EL (cell line): ENCODE measurements around the gene WNT6.
A peak's percentile ranks its signal among the peaks of the same experiment; 100 is the strongest.
"Not testable (repeated sequence)": the region's sequence is repeated elsewhere in the genome, so short reads cannot be mapped to it uniquely, and the experiment has no call there.

ENCODE experiments used
- DNase-seq: peaks from one replicate; pipeline ENCODE4 v3.0.0-alpha.2; 2016

Gene WNT6

DNA sequence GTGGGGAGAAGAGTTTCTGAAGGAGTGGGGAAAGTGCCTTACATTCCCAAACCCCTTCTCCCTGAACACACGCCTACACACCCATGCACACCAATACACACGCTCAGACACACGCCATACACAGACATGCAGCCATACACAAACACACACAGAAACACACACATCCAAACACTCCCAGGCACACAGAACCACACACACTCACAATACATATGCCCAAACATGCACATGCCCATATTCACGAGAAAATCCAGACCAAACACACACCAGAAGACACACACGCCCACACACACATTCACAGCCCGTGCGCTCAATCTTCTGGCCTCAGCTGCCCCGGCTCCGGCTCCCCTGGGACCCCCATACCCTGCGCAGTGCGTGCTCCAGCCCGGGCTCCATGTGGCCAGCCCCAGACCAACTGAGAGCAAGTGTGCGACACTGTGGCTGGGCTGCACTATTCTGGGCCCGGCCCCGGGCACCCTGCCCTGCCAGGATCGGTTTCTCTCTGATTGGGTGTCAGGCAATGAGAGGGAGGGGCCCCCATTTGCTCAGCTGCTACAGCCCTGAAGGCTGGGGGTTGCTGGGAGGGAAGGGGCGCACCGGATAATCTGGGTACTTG is 28.1 kb upstream of the WNT6 start, which contains the start of gene PRKAG3:
TSS of gene PRKAG3 (minus strand) at position 426 of the 613 bp plus-strand sequence.
- no peak for DNase-seq

DNA sequence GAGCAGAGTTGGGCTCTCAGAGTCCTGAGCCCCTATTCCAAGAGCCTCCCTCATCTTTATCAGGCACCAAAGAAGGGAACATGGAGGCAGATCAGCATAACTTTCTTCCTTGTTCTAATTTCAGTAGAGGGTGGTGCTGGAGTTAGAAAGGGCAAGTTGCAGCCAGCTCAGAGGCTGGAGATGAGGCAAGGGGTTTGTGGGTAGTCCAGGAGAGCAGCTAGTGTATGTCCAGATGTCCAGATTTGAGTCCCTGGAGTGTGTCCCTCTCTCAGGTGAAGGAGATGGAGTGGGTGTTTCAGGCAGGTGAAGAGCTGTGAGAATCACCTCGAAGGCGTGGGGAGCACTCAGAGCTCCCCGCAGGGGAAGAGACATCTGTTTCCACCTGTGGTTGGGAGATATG is 27.5 kb upstream of the WNT6 start:
- DNase-seq = no peak

DNA sequence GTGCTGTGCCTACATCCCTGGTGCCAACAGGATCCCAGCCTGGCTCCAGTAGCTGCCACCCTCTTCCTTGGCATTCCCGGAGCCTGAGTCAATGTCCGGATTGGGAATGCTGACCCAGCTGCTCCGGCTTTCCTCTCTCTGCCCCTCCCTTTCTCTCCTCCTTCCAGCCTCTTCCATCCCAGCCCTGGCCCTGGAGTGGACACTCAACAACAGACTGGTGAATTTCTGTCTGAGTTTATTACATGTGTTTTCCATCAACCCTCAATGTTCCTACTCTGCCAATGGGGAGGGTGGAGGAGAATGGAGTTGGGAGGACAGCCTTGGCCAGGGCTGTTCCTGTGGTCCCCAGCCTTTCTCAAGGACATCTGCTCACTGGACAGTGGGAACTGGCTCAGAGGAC is 27.1 kb upstream of the WNT6 start:
- DNase-seq = peak; percentile 71

DNA sequence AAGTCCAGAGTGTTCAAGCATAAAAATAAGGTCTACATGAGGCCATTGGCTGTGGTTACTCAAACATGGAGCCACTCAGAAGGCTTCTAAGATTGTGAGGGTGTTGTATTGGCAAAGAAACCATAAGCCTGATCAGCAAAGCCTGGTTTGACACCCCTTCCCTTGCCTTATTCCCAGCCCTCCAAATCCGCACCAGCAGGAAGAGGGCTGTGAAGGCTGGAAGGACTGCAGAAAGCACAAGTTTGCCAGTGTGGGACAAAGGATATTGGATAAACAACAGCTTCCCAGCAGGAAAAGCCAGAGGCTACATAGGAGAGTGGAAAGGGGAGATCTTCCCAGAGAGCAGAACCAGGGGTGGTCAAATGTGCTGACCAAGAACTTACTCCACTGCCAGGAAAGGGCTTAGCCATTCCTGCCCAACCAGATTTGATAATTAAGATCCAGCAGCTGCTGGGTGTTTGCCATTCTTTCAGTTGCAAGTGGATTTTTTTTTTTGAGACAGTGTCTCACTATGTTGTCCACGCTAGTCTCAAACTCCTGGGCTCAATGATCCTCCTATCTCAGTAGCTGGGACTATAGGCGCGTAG is 26.5 kb upstream of the WNT6 start:
- DNase-seq = no peak

DNA sequence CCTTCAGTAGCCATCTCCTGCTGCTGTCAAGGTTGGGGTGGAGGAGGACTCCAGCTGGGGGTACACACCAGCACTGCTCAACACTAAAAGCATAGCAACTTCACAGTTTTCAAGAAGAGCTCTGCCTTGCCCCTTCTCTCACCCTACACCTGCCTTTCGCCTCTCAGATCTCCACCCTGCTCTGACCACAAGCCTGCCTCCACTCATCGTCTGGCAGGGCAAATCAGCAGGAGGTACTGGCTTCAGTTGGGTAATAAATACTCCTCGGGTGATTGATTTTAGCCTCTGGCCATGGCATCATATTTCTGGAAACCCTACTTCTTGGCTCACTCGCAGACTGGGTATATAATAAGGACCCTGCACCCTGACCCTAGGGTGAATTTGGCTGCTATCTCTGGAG is 24.9 kb upstream of the WNT6 start:
- DNase-seq = no peak

DNA sequence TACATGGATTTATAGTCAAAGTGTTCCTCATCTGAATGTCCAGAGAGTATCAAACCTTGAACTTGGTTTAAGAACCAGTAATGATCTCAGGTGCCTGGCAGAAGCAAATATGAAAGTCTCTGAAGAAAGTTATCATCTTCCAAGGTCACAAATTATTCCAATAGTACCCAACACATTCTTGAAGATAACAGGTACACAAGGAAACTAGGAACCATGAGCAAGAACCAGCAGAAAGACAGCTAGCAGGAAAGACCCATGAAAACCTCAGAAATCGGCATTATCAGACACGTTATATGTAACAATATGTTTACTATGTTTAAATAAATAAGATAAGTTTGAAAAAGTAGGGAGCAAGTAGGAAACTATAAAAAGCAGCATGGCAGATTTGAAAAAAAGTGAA is 22.1 kb upstream of the WNT6 start:
- DNase-seq = no peak

DNA sequence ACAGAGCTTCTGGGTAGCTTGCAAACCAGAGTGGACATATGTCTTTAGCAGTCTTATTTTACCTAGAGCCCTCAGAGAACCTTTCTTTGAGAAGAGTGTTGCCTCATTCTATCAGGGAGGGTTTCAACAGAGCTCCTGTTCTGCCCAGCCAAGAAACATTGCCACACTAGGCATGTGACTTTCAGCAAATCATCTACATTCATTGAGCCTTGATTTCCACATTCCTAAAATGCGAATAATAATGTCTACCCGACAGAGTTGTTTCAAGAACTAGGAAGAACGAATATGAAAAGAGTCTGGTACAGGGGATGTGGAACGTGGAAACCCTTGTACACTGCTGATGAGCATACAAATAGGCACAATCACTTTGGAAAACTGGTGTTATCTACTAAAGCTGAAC is 20.2 kb upstream of the WNT6 start:
- peak; percentile 68 for DNase-seq

DNA sequence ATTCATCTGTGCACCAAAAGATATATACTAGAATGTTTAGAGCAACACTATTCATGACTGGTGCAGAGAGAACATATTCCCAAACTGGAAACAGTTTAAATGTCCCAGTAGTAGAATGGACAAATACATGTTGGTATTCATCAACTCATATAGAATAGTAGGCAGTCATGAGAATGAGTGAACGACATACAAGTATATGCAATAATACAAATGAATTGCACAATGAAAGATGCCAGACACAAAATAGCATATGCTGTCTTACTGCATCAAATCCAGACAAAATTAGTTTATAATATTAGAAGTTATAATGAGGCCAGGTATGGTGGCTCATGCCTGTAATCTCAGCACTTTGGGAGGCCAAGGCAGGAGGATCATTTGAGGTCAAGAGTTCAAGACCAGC is 19.7 kb upstream of the WNT6 start:
- DNase-seq = no peak

DNA sequence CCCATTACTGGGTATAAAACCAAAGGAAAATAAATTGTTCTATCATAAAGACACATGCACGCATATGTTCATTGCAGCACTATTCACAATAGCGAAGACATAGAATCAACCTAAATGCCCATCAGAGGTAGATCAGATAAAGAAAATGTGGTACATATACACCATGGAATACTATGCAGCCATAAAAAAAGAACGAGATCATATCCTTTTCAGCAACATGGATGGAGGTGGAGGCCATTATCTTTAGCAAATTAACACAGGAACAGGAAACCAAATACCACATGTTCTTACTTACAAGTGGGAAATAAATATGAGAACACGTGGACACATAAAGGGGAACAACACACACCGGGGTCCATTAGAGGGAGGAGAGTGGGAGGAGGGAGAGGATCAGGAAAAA is 15.3 kb upstream of the WNT6 start:
- DNase-seq = not testable (repeated sequence)

DNA sequence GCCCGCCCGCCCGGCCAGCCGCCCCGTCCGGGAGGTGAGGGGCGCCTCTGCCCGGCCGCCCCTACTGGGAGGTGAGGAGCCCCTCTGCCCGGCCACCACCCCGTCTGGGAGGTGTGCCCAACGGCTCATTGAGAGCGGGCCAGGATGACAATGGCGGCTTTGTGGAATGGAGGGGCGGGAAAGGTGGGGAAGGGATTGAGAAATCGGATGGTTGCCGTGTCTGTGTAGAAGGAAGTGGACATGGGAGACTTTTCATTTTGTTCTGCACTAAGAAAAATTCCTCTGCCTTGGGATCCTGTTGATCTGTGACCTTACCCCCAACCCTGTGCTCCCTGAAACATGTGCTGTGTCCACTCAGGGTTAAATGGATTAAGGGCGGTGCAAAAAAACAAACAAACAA is 12.6 kb upstream of the WNT6 start:
- DNase-seq = not testable (repeated sequence)

DNA sequence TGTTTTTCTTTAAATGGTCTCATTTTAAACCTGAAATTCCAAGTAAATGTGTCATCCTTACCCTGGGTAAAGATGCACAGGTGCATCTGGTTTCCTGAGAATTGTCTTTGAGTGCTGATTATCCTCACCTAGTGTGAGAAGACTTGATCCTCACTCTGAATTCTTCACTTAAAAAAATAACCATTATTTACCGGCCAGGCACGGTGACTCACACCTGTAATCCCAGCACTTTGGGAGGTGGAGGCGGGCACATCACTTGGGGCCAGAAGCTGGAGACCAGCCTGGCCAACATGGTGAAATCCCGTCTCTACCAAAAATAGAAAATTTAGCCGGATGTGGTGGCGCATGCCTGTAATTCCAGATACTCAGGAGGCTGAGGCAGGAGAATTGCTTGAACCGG is 9.9 kb upstream of the WNT6 start:
- peak; percentile 58 for DNase-seq

DNA sequence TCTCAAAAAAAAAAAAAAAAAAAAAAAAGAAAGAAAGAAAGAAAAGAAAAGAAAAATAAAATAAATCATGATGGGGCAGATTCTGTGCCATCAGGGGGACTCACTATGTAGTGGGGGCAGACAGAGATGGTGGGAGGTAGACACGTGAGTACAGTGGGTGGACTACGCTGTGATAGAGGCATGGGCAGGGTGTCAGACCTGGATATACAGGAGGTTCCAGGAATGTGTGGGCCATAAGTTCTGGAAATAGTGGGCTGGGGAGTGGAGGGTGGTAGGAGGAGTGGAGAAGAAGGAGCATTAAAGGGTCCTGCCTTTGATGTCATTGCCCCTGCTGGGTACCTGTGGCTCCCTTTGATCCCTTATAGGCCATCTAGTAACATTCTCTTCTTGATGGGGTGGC is 8.8 kb upstream of the WNT6 start:
- DNase-seq = no peak

DNA sequence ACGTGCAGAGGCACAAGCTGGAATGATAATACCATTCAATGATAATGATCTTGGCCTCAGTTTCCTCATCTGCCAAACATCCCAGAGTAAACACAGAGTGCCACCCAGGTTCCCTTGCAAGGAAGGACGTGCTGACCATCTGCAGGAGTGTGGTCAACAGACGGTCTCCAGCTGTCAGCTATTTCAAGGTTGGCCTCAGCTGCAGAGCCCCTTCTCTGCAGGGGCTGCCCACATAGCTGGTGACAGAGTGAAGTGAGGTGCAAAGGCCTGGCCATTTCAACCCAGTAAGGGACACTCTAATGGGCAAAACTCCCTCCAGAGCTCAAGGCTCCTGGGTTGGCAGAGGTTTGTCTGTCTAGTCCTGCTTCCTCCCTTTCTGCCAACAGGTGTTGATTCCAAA is 8.3 kb upstream of the WNT6 start:
- DNase-seq = no peak

DNA sequence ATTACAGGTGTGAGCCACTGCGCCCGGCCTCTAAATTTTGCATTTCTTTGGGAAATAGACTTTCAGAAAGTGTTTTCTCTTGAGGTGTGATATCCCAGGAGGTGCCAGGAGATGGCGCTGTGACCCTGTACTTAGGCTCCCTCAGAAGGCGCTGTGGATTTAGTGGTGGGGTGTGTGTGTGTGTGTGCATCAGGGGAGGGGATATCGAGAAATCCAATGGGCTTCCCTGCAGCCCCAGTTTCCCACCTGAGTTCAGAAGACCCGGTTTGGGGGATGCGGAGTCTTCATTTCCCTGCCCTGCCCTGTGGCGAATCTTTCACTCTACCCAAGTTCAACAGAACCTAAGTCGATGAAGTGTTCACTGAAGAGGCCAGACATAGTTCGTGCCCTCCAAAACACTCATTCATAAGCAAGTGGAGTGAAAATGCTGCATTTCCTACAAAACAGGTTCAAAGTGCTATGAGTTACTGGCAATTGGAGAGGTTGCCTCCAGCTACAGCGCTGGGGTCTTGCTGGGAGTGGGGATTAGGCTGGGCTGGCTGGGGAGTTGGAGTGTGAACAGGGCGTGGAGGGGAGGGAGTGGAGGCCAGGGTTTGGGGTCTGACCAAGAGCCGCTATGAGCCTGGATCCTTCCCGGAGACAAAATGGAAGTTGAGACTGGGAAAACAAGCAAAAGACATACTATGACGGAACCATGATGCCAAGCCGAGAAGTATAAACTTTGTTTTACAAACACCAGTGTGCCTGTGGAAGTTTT is 6.5 kb upstream of the WNT6 start:
- peak; percentile 55 for DNase-seq

DNA sequence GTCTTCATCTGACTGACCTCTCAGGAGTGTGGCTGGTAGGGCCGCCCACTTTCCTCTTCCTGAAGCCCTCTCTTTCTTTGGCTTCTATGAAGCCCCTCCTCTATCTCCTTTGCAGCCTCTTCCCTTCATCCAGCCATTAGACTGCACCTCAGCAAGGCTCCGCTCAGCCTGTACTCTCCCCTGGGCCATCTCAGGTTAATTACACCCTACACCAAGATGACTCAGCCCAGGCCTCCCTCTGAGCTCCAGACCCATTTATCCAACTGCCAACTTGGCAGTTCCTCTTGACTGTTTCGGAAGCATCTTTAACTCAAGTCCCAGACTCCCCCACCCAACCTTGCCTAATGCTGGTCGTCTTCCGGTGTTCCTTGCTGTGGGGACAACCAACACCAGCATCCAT is 5.8 kb upstream of the WNT6 start:
- peak; percentile 39 for DNase-seq

DNA sequence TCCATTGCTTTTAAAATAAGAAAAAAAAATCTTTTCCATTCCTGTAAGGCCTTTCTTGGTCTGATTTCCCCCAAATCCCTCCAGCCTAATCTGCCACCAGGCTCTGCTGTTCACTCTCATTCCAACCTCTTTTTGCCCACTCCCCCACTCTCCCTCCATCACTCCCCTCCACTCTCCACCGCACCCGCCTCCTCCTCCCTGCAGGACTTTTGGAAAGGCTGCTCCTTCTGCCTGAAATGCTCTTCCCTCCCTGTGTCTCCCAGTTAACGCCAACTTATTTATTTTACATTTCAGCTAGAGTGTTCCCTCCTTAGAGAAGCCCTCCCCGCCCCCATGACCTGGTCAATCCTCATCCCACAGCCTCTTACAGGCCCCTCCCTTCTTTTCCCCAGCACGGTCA is 4.7 kb upstream of the WNT6 start:
- DNase-seq = no peak

DNA sequence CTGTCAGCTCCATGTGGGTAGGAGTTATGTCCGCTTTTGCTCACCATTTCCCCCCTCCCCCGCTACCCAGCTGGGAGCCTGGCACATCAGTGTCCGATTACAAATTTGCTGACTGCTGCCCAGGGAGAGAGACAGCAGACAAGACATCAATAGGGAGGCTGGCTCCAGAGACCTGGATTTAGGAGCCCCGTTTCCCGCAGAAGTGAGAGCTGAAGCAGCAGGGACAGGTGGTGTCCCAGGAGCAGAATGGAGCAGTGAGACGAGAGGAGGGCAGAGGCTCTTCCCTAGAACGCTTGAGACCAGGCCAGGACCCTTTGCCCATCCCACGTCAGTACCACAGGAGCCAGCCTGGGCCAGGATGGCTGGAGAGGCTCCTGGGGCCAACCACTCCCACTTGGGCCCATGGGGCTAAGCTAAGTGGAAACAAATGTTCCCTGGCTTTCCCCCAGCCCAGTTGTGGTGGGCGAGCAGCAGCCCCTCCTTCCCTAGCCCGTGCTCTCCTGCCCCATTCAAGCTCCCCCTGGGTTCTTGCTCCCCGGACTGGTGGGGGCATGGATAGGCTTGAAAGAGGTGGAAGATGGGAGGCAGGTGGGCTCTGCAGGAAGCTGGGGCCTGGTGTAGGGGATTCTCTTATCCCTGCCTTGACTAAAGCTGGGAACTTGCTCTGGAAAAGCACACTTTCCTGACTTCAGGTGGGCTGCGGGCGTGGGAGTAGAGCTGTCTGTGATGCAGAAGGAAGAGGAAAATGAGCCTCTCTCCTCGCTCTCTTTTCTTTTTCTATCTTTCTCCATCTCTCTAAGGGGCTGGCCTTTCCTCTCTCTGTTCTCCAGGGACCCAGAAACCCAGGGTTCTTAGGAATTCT is 4.1 kb upstream of the WNT6 start:
- no peak for DNase-seq

DNA sequence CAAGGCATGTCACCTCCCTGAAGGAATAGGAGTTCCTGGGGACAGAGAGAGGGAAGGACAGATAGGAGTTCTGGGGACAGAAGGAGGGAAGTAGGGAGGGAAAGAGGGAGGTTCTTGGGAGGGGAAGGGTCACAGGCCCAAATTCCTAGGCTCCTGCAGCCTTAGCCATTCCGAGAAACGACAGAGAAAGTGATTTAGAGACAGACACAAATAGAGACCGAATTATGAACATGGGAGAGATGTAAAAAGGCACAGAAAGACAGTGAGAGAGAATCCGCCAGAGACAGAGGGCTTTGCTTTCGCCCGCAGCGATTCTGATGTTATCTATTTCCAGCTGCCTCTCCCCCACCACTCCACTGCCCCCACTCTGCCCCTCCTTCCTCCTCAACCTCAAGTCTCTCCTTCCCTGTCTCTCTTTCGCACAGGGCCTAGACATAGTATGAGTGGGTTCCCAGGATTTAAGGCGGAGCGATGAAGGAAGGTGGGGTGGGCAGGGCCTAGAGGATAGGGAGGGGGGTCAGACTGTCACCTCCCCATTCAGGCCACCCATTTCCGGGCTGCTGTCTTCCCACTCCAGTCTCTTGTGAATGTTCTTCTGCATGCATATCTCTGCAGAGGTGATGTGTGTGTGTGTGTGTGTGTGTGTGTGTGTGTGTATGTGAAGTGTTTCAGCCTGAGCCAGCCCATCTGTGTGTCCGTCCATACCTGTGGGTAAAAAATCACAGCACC is 3.3 kb upstream of the WNT6 start:
- DNase-seq = no peak

DNA sequence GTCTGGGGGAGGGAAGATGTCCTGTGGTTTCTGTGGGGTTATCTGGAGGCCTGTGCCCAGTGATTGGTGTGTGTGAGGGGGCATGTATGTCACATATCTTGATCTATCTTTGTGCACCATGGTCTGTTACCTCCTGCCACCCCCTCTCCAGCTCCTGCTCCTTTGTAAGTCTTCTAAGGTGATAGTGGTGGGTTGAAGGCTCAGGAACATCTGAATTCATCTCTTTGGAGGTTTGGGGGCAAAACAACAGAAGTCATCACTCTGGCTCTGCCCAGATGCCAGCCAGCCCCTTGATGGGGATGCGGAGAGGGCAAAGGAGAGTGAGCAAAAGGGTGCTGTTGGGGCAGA is 2.7 kb upstream of the WNT6 start:
- no peak for DNase-seq

DNA sequence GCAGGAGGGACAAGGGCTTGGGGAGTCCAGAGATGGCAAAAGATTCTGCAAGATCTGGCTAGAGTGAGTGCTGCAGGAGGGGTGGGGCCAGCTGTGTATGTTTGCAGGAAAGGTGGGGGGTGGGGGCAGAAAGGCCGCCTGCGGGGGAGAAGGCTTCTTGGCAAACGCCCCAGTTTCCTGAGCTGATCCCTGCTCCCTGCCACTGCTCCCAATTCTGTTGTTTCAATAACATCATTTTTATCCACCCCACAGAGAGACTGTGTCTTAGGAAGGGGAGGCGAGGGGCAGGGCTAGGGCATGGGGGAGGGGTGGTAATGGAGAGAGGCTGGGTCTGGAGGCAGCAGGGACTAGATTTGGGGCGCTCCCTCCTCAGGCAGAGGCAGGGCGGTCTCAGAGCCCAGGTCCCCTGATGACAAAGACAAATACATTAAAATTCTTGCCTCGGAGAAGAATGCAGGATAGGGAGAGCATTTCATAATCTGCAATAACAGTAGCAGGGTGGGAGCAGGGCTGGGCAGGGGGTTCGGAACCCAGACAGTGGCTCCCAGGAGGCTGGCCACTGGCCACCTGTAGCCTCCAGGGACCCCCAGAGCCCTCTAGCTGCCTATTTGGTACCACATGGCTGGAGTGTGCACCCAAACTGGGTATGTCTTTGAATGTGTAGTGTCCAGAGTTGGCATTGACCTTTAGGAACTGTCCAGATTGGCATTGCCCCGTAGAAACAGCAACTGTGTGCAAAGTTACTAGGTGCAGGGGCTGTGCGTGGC is 2.1 kb upstream of the WNT6 start:
- DNase-seq = no peak

DNA sequence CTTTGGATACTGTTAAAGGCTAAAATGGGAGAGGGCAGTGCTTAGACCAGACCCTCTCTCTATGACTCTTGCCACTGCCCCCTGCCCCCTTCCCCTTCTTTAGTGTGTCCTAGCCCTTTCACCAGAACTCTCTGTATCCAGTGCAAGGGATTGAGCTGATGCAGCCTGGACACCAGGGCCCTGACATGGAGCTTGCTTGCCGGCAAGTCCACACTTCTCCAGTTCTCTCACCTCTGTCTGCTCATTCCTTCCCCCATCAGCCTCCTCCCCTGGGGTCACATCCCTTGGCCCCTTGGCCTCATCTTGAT is 1.5 kb upstream of the WNT6 start:
- DNase-seq = no peak
